GM19025 (cell line): ENCODE results near the gene LMO7.
"Not testable (repeated sequence)": the region's sequence is repeated elsewhere in the genome, so short reads cannot be mapped to it uniquely, and the experiment has no call there.

ENCODE experiments used
- ATAC-seq: cut with Tn5 transposase; IDR thresholded peaks from one replicate; pipeline ENCODE4 v1.9.1; 2021; ENCODE audit warnings: mild to moderate bottlenecking, low read depth, moderate library complexity; ENCODE audit not compliant: unreplicated experiment

LMO7 gene

DNA sequence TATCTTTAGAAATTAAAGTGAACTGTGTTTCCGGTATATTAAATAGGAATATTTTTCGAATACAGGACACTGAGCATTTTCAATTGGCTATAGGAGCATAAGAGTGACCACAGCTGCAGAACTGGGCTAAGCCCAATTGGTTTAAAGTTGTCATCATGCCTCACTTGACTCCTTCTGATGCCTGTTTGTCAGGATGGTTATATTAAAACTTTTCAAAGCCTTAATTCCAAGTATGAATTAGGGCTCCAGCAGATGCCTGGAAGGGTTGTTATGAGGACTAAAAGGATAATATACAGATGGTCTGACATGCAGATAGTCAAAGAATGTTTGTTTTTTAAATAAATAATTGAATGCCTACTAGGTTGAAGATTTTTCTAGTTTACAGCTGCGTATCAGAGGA, 100.0 kb downstream of the LMO7 start:
- ATAC-seq = no peak

- no peak for ATAC-seq
Measured at GRCh38 chr13:75738841-75739240, 102.7 kb downstream of the LMO7 start.

DNA sequence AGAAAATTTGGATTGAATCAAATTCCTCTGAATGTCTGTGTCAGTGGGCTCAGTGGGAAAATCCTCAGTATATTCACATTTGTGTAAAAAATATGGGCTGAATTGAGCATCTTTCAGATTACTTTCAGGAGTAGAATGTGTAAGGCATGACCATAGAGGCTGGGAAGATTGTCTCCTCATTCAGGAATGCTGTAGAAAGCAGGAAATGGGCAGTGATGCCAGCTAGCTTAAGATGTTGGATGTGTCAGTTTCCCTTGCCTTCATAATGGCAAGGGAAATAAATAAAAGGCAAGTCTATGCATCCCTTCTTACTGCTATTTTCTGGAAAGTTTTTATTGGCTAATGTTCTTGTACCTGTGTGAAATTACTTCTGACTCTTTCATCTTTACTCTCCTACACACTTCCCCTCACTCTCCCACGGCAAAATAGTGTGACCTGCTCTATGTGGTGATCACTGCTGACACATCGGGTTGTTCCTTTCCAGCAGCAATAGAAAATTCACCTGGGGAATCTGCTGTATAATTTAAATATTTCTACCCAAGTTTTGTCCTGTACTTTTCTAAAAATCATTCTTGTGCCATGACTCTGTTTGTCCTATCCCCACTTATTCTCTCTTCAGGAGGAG, 103.2 kb downstream of the LMO7 start:
- ATAC-seq = no peak

DNA sequence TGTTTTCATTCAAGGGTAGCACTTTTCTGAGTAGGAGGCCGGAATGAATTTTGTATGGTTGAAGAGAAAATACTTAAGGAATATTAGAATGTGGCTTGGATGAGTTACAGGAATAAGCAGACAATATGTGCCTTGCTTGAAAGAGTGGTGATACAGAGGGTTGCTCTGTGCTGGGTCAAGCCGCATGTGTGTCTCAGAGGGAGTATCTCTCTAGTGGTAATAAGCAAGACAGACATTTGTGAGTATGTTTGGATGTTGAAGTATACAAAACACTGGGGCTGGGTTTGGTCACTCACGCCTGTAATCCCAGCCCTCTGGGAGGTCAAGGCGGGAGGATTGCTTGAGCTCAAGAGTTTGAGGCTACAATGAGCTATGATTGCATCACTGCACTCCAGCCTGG, 103.9 kb downstream of the LMO7 start:
- no peak for ATAC-seq

GRCh38 chr13:75743072-75743471, 106.9 kb downstream of the LMO7 start:
- not testable (repeated sequence) for ATAC-seq

DNA sequence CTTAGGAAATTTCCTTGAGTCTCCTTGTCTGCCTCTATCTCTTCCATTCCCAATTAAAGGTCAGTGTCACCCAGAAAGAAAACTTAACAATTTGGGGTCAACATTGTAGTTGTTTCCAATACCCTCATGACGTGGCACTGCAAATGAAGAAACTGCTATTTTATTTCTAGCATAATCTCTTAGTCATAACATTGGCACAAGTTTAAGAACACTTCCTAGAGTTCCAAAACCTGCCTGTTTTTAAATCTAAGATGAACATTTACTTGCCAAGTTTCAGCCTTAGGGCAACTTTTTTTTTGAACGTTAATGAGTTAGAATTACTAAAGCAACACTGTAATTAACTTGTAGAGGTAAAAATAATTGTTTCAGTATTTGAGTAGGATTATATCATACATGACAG, 108.0 kb downstream of the LMO7 start:
- no peak for ATAC-seq

- ATAC-seq = no peak
Measured at GRCh38 chr13:75745387-75745786, 109.3 kb downstream of the LMO7 start.

DNA sequence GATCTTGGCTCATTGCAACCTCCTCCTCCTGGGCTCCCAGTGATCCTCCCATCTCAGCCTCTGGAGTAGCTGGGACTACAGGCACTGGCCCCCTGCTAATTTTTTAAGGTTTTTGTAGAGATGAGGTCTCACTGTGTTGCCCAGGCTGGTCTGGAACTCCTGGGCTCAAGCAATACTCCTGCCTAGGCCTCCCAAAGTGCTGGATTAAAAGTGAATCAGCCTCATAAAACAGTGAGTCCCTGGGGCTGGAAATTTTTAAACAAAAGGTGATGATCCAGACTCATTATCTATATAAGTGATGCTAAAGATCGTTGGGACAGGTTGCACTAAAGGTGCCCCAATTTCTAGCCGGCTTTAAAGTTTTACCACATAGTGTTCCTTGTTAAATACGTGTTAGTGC, 112.7 kb downstream of the LMO7 start:
- ATAC-seq = no peak

DNA sequence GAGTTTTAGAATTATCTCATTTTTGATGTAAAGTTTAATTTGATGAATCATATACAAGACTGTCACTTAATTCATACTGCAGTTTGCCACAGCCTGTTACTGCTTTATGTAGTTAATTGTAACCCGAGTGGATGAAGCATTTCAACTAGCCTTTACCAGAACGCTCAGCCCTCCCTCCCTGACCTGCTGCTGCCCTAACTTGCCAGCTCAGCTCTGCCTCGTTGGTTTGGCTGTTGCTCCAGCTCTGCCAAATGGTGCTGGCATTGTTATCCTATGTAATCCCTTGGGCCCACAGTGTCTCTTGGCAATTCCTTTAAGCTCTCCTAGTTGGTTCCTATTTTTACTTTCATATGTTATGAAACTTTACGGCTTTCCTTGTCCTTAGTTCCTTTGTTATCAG, 113.3 kb downstream of the LMO7 start:
- no peak for ATAC-seq

DNA sequence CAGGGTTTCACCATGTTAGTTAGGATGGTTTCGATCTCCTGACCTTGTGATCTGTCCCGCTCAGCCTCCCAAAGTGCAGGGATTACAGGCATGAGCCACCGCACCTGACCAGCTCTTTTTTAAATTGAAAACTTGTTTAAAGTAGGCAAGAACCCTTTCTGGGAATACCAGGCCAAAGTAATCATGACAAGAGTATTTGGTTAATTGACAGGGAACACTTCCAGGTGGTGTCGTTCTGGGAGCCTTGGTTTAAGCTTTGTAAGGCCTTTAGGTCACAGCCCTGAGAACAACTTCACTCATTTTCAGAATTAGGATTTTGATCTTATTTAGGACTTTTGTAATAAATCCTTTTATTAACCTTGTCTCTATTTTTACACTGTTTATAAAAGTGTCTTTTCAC, 115.2 kb downstream of the LMO7 start:
- ATAC-seq = no peak

DNA sequence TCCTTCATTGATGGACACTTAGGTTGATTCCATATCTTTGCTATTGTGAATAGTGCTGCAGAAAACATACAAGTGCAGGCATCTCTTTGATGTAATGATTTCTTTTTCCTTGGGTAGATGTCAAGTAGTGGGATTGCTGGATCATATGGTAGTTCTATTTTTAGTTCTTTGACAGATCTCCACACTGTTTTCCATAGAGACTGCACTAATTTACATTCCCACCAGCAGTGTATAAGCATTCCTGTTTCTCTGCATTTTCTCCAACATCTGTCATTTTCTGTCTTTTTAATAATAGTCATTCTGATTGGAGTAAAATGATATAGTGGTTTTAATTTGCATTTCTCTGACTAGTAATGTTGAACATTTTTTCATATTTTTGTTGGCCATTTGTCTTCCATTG, 116.7 kb downstream of the LMO7 start:
- no peak for ATAC-seq

- ATAC-seq = no peak
Measured at GRCh38 chr13:75754936-75755335, 118.8 kb downstream of the LMO7 start.

DNA sequence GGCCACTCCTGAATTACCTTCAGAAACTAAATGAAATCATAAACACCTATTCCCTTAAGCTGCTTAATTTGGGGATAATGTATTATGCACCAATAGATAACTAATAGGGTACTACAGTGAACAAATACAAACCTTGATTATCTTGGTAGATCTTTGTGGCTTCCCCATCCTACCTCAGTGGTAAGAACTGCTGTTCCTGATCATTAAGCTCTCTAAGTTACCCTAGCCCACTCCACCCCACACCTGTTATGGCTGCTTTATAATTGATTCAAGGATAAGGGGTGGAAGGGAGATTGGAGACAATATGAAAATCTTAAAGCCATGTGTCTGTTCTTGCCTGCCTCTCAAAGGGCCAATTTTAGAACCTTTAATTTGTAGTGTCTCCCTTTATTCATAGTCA, 121.2 kb downstream of the LMO7 start:
- ATAC-seq = no peak

DNA sequence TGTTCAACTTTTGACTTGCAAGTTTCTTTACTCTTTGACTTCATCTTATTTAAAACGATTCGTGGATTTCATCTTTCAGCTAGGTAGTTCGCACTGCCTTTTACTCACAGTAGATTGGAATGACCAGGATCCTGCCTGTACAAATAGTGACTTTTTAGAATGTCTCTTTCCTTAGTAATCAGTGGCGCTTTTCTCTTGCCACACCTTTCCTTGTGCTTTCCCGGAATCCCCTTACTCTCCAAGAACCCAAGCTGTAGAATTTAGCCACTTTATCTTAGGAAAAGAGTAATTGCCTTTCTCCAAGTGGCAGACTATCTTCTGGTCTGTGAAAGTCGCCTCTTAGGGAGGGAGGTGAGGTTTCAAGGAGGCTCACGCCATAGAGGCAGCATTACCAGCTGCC, 123.4 kb downstream of the LMO7 start:
- ATAC-seq = no peak

DNA sequence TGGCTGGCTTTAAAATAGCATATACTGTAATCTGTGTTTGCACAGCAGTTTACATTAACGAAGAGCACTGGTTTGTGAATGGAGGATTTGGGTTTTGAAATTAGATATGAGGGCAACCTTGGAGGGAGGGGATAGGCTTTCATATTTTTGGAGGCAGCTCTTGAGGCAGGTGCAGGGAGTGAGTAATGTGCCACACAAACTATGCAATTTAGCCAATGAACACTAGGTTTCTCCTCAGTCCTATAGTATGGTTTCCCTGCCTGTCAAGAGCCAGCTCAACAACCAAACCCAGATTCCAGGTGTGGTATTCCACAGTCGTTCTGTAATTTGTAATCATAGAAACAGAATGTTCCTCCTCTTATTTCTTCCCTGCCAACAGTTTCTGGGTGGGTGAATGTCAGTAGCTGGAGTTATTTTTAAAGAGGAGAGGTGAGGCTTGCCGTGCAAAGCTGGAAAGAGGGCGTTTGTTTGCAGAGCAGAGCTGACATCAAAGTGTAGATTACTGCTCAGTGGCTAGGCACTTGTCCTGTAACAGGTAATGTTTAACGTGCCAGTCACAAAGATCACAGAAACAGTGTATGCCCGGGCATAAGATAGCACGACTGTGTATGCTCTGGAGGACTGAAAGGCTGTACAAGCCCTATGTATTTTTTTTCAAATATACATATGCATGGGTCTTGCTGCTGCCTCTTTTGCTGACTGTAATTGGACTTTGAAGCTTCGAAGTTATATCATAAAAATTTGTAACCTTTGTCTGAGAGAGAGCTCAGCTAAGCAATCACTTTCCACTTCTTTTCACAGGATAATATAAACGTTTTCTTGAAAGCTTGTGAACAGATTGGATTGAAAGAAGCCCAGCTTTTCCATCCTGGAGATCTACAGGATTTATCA, 124.2 kb downstream of the LMO7 start:
- no peak for ATAC-seq

DNA sequence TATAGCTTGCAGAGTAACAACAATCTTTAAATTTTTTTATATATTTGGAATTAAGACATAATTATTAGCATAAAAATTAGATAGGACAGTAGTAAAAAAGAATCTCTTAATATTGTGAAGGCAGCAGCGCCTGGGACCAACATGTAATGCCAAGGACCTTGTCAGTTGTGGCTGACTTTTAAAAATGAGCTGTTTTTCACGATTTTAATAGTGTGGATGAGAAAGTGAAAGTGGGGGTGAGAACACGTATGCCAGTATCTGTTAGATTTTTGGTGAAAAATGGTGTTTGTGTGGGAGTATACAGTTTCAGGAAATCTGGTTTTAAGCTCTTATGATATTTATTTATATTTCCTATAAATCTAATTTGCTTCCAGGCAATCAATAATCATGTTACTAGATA, 125.2 kb downstream of the LMO7 start:
- ATAC-seq = no peak

DNA sequence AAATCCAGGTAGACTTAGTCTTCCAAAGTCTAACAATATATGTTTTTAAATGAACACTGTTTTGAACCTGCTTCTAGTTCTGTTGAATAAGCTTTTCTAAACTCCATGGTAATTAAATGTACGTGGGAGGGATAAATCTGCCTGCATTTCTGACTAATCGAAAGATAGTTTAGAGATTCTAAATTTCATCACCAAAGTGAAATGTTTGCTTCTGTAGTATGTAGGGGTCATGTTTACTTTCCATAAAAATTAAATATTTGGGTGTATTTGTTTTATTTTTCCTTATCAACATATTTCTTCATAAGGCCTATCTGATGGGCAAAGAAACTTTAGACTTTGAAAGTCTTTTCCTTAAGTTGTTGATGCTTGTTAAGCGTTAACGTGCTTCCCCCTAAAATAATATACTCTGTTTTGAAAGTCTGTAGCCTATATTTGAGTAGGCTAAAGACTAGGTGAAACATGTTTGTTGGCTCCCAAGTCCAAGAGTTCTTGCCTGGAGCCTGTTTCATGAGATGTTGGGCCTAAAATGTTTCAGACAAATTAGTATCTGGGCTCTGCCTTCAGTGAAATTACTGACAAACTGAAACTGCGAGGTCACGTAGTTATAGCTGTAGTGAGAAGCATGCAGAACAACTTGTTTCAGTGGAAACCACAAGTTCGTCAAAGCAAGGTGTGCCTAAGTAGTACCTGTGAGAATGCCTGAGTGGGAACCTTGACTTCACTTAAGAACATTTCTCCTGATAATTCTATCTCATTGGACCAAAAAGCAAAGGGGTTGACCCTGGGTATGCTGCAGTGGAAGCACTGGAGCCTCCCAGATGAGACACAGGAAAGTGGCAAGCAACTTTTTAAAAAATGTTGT, 126.2 kb downstream of the LMO7 start:
- ATAC-seq = peak; percentile 95

DNA sequence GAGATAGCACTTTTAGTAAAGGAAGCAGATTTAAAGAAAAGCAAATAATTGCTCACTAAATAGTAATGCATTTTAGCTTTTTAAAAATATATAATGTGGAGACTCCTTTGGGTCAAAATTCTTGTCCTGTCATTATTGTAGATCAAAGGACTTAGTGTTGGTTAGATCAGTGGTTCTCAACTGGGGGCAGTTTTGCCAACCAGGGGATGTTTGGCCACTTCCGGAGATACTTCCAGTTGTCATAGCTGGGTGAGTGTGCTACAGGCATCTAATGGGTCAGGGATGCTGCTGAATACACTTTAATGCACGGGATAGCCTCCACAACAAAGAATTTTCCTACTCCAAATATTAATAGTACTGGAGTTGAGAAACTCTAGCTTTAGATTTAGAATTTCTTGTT, 126.8 kb downstream of the LMO7 start:
- ATAC-seq = peak; percentile 10

GRCh38 chr13:75763512-75763911, 127.4 kb downstream of the LMO7 start:
- ATAC-seq = no peak

DNA sequence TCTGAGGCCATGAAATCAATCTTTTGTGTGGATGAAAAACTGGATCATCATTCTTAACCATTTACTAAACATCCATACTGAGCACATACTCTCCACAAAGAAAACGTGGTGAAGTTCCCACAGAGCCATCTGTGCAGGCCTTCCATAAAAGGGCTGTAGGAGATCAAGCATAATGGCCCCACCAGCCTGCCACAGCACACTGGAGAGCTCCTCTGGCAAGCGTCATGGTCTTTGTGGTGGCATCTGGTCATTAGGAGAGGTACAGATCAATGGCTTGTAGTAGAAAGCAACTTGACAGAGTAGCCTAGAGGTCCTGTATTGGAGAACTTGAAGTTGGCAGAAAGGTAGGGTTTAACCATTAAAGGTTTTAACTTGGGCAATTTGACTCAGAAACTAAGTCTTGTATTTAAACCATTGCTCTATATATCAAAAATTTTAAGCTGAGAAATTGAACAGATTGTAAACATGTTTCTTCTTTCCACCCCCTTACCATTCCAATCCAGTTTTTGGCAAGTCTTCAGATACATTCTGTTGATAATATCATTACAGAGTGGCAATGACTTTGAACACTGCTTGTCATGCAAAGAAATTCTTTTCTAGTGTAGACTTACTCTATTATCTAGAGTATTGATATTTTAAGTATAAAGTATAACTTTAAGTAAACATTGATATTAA, 128.3 kb downstream of the LMO7 start:
- ATAC-seq = no peak

DNA sequence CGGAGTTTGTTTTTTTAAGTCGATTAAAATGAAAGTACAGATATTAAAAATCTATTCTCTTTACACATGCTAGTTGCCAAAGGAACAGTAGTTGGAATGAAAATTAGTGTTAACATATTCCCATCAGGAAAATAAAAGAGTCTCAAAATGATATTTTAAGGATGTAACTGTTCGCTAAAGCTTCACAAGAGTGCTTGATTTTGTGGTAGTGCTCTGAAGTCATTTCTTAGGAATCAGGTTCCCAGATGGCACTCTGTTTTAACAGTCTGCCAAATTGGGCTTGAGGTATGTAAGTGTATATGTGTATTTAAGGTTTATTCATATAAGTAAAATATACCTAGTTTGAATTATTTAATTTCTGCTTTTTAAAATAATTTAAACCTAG, 128.8 kb downstream of the LMO7 start:
- ATAC-seq = no peak
